SK-N-SH (cell line): ENCODE data around the gene EPHA6. TPM values are rescaled to one million over a fixed set of nuclear protein-coding genes. Genes with fewer than 3 reads are reported as not detected.

ENCODE experiments used
- CTCF ChIA-PET: fragments of 300-600, 350-600 bp; formaldehyde crosslinking; extraction: SDS; loops from one replicate; lab custom pipeline; 2021; lab: Yijun Ruan, JAX
- POLR2A ChIA-PET: fragments of 350-600 bp; sonication (Branson Sonifier 250); formaldehyde crosslinking; extraction: SDS; loops from one replicate; lab custom pipeline; 2020; ENCODE audit warnings: antibody characterized with exemption, inconsistent platforms; lab: Yijun Ruan, JAX
- DNase-seq: peaks from one replicate; pipeline ENCODE4 v3.0.0; 2012
- H2AFZ ChIP-seq: fragments of 200-600 bp; sonication (generic); 2 replicates; pipeline ENCODE4 v1.8.1; 2016; ENCODE audit warnings: antibody characterized with exemption, mild to moderate bottlenecking, low read depth
- H3F3A ChIP-seq: fragments of 200-600 bp; sonication (generic); replicated peaks from 2 replicates; pipeline ENCODE3; 2016; ENCODE audit warnings: antibody characterized with exemption, mild to moderate bottlenecking; ENCODE audit not compliant: insufficient read depth
- H3K27ac ChIP-seq, 2 experiments: fragments of 200-500 bp in 1 of 2; fragments of 200-600 bp in 1 of 2; sonication (Bioruptor generic) in 1 of 2; sonication (generic), shearing (Covaris generic) in 1 of 2; 2 replicates each; pipeline versions ENCODE4 v1.5.1 to v1.6.1; 2014 to 2016; ENCODE audit warnings: low read depth in 2 of 2, inconsistent platforms in 1 of 2, low read length in 1 of 2, mild to moderate bottlenecking in 1 of 2, mixed read lengths in 1 of 2
- H3K27me3 ChIP-seq: fragments of 200-600 bp; sonication (generic), shearing (Covaris generic); 2 replicates; pipeline ENCODE4 v1.6.1; 2016; ENCODE audit warnings: mixed run types; ENCODE audit not compliant: insufficient read depth
- H3K36me3 ChIP-seq, 2 experiments: fragments of 200-500 bp in 1 of 2; fragments of 200-600 bp in 1 of 2; sonication (Bioruptor generic) in 1 of 2; sonication (generic) in 1 of 2; replicated peaks in 1 of 2; 2 replicates each; pipeline versions ENCODE3 to v1.5.1; 2014 to 2016; ENCODE audit warnings: low read length in 1 of 2, mild to moderate bottlenecking in 1 of 2; ENCODE audit not compliant: insufficient read depth in 2 of 2, control insufficient read depth in 1 of 2
- H3K4me1 ChIP-seq, 2 experiments: fragments of 200-500 bp in 1 of 2; fragments of 200-600 bp in 1 of 2; sonication (Bioruptor generic) in 1 of 2; sonication (generic), shearing (Covaris generic) in 1 of 2; 2 replicates each; pipeline versions ENCODE4 v1.5.1 to v1.6.1; 2014 to 2016; ENCODE audit warnings: low read depth in 1 of 2, low read length in 1 of 2, mixed run types in 1 of 2; ENCODE audit not compliant: insufficient read depth in 2 of 2, control insufficient read depth in 1 of 2
- H3K4me2 ChIP-seq: fragments of 200-600 bp; sonication (generic), shearing (Covaris generic); 2 replicates; pipeline ENCODE4 v1.6.1; 2017; ENCODE audit warnings: mixed run types
- H3K4me3 ChIP-seq, 2 experiments: fragments of 200-500 bp in 1 of 2; fragments of 200-600 bp in 1 of 2; sonication (Bioruptor generic) in 1 of 2; sonication (generic), shearing (Covaris generic) in 1 of 2; 2 replicates each; pipeline versions ENCODE4 v1.5.1 to v1.8.1; 2014 to 2016; ENCODE audit warnings: low read depth in 2 of 2, inconsistent platforms in 1 of 2, low read length in 1 of 2, mild to moderate bottlenecking in 1 of 2, mixed read lengths in 1 of 2, moderate library complexity in 1 of 2
- H3K79me2 ChIP-seq: fragments of 200-600 bp; sonication (generic); 2 replicates; pipeline ENCODE4 v1.8.1; 2017; ENCODE audit warnings: mild to moderate bottlenecking; ENCODE audit not compliant: insufficient read depth
- H3K9ac ChIP-seq: fragments of 200-600 bp; sonication (generic); 2 replicates; pipeline ENCODE4 v1.6.1; 2017; ENCODE audit warnings: mixed run types
- H3K9me2 ChIP-seq: fragments of 200-600 bp; sonication (generic); 2 replicates; pipeline ENCODE4 v1.6.1; 2017; ENCODE audit warnings: mixed run types
- H3K9me3 ChIP-seq: fragments of 200-600 bp; sonication (generic); 2 replicates; pipeline ENCODE4 v1.6.1; 2017; ENCODE audit warnings: mixed run types, mild to moderate bottlenecking, moderate library complexity
- H4K20me1 ChIP-seq: fragments of 200-600 bp; sonication (generic); 2 replicates; pipeline ENCODE4 v1.6.1; 2017; ENCODE audit warnings: mild to moderate bottlenecking, mixed run types; ENCODE audit not compliant: insufficient read depth
- EP300 ChIP-seq, 2 experiments: IDR thresholded peaks; 2 replicates each; pipeline versions ENCODE4 v1.4.0 to v1.6.1; 2012; ENCODE audit warnings: borderline replicate concordance in 1 of 2, low read depth in 1 of 2, low read length in 1 of 2
- EZH2phosphoT487 ChIP-seq: fragments of 200-600 bp; sonication (generic); IDR thresholded peaks from 2 replicates; pipeline ENCODE4 v1.6.1; 2017; ENCODE audit warnings: low read depth, mixed run types, mild to moderate bottlenecking, antibody characterized with exemption, moderate library complexity, borderline replicate concordance
- FOXM1 ChIP-seq: IDR thresholded peaks from 2 replicates; pipeline ENCODE4 v1.4.0; 2012; ENCODE audit warnings: low read depth, mild to moderate bottlenecking
- GABPA ChIP-seq: IDR thresholded peaks from 2 replicates; pipeline ENCODE4 v1.4.0; 2012; ENCODE audit warnings: low read depth, mild to moderate bottlenecking
- JUND ChIP-seq: IDR thresholded peaks from 2 replicates; pipeline ENCODE4 v1.4.0; 2012
- MXI1 ChIP-seq: IDR thresholded peaks from 2 replicates; pipeline ENCODE4 v1.6.1; 2012; ENCODE audit warnings: mild to moderate bottlenecking, low read depth, low read length, improper control_type of control experiment
- NFIC ChIP-seq: IDR thresholded peaks from 2 replicates; pipeline ENCODE4 v1.4.0; 2012; ENCODE audit warnings: borderline replicate concordance
- NRF1 ChIP-seq: IDR thresholded peaks from 2 replicates; pipeline ENCODE4 v1.6.1; 2012; ENCODE audit warnings: low read depth, mild to moderate bottlenecking, low read length
- PBX3 ChIP-seq: IDR thresholded peaks from 2 replicates; pipeline ENCODE4; 2012
- POLR2AphosphoS5 ChIP-seq: IDR thresholded peaks from 2 replicates; pipeline ENCODE4 v1.6.1; 2012; ENCODE audit warnings: low read depth, low read length
- RAD21 ChIP-seq: IDR thresholded peaks from 2 replicates; pipeline ENCODE4 v1.6.1; 2012; ENCODE audit warnings: mild to moderate bottlenecking, low read length
- RCOR1 ChIP-seq: fragments of 150-350 bp; IDR thresholded peaks from 2 replicates; pipeline ENCODE4 v1.6.1; 2017; ENCODE audit warnings: antibody characterized with exemption, low read length
- SIN3A ChIP-seq: IDR thresholded peaks from 2 replicates; pipeline ENCODE4 v1.6.1; 2012; ENCODE audit warnings: low read depth, mild to moderate bottlenecking, low read length, moderate library complexity, borderline replicate concordance
- TAF1 ChIP-seq: IDR thresholded peaks from 2 replicates; pipeline ENCODE4 v1.6.1; 2012; ENCODE audit warnings: low read depth, mild to moderate bottlenecking, low read length, moderate library complexity, borderline replicate concordance
- TEAD4 ChIP-seq: IDR thresholded peaks from 2 replicates; pipeline ENCODE4 v1.4.0; 2012; ENCODE audit warnings: mild to moderate bottlenecking, borderline replicate concordance; ENCODE audit not compliant: insufficient read depth
- USF1 ChIP-seq: IDR thresholded peaks from 2 replicates; pipeline ENCODE4 v1.4.0; 2012; ENCODE audit warnings: low read depth, borderline replicate concordance
- USF2 ChIP-seq: fragments of 150-350 bp; IDR thresholded peaks from 2 replicates; pipeline ENCODE4 v1.6.1; 2017; ENCODE audit warnings: antibody characterized with exemption, low read length, low read depth, borderline replicate concordance
- ZBTB33 ChIP-seq: IDR thresholded peaks from 2 replicates; pipeline ENCODE4 v1.4.0; 2012; ENCODE audit warnings: low read depth, borderline replicate concordance
- WGBS: methylation state at CpG from one replicate; pipeline ENCODE4 v1.1.6; 2017; ENCODE audit warnings: low lambda C conversion rate; 5-methylcytosine and 5-hydroxymethylcytosine counted together
- polyA plus RNA-seq, 3 experiments: library from polyadenylated mRNA; depleted of rRNA; stranded (reverse); fragments of >200 nt; gene quantifications; 2 replicates each; pipeline ENCODE4 v1.2.3, GENCODE V29; 2012

EPHA6 gene
- polyA plus RNA-seq, 1 of the 3 experiments (the other 2 are of a cell fraction) = not detected

GRCh38 chr3:96865605-96866004, 51.2 kb downstream of the EPHA6 start:
- Histone ChIP-seq H3K4me3 (no peak overlapping the region), H3K27me3 (no peaks in the 10 kb centered on the region), H2AFZ (no peak overlapping the region), H4K20me1 (no peaks in the 10 kb centered on the region), H3K4me1 (no peaks in the 10 kb centered on the region), H3K27ac (no peak overlapping the region), H3K9ac (no peak overlapping the region), H3F3A (no peaks in the 10 kb centered on the region), H3K79me2 (no peaks in the 10 kb centered on the region), H3K9me3 (no peaks in the 10 kb centered on the region), H3K36me3 (no peaks in the 10 kb centered on the region), H3K9me2 (no peaks in the 10 kb centered on the region), H3K4me2 (no peak overlapping the region)
- CTCF ChIA-PET = interaction anchor here (0.8 to 0.9 kb wide), 2 partner anchors 854 to 1158 kb away, joined by 3 read pairs; no protein-coding TSS in a partner anchor
- POLR2A ChIA-PET = no interaction called here
- WGBS = 3% methylated on average over 2 of the region's 2 CpGs
- no peak for TF ChIP-seq PBX3
- no peak for TF ChIP-seq EP300 (IDR thresholded peaks at IDR 0.05; ENCODE audit: borderline replicate concordance in 1 of 2, low read depth in 1 of 2, low read length in 1 of 2)
- TF ChIP-seq RAD21 = no peak
- no peak for DNase-seq

DNA sequence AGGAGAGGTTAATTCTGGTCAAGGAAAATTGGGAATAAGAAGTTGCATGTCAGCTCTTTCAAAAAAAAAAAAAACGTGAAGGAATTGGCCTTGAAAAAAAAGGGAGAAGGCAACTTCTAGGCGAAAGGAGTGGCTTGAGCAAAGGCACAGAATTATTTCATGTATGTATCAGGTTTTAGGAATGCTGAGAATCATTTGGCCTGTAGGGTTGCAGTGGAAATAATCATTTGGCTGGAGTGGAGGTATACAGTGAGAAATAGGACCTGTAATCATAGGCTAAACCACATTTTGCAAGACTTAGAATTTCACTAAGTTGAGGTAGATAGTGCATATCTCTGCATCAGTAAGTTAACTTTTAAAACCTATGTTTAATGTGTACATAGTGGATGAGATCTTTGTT, 54.9 kb downstream of the EPHA6 start:
- H2AFZ ChIP-seq = no peak overlapping the region
- H3K9me2 ChIP-seq = no peaks in the 10 kb centered on the region
- no peak overlapping the region for H3K4me2 ChIP-seq
- no peaks in the 10 kb centered on the region for H3K36me3 ChIP-seq
- H3K4me1 ChIP-seq = no peaks in the 10 kb centered on the region
- no peak overlapping the region for H3K27ac ChIP-seq
- H3K79me2 ChIP-seq = no peaks in the 10 kb centered on the region
- ChIA-PET CTCF (no interaction called here), POLR2A (no interaction called here)
- H3F3A ChIP-seq = no peaks in the 10 kb centered on the region
- no peak overlapping the region for H3K9ac ChIP-seq
- no peaks in the 10 kb centered on the region for H3K27me3 ChIP-seq
- no peak for DNase-seq
- H3K4me3 ChIP-seq = no peak overlapping the region
- no peaks in the 10 kb centered on the region for H4K20me1 ChIP-seq
- TF ChIP-seq MXI1 (no peak), USF1 (no peak), SIN3A (no peak), GABPA (no peak), PBX3 (no peak), ZBTB33 (no peak), EZH2phosphoT487 (no peak), POLR2AphosphoS5 (no peak), NRF1 (no peak), NFIC (no peak), FOXM1 (no peak), TAF1 (no peak), JUND (no peak), TEAD4 (no peak), RCOR1 (no peak), USF2 (no peak)
- WGBS = 3% methylated on average over 2 of the region's 2 CpGs
- no peaks in the 10 kb centered on the region for H3K9me3 ChIP-seq
